CD4-positive, alpha-beta T cell treated with Interleukin-17A for 1 hour (primary cell): Measurements from ENCODE around the gene SPSB3.

ENCODE experiments used
- DNase-seq: peaks from one replicate; pipeline ENCODE4 v3.0.0-alpha.2; 2020

SPSB3 gene

GRCh38 chr16:1773703-1774447 lies 8.5 kb downstream of the SPSB3 start:
- no peak for DNase-seq

- DNase-seq: peak; percentile 85
Measured at GRCh38 chr16:1772908-1773702, 9.3 kb downstream of the SPSB3 start, which contains the start of gene MRPS34. Gene MRPS34, minus strand, starts transcription at chr16:1773134. Its CDS starts 15 bp downstream, at chr16:1773119.

- DNase-seq: peak; percentile 33
Measured at GRCh38 chr16:1772362-1772907, 9.9 kb downstream of the SPSB3 start, which contains the start of gene EME2. Gene EME2, plus strand, starts transcription at chr16:1772810. Its CDS starts 418 bp downstream, at chr16:1773228.

GRCh38 chr16:1771864-1772361 lies 10.5 kb downstream of the SPSB3 start:
- DNase-seq: no peak

- peak; percentile 75 for DNase-seq
Measured at GRCh38 chr16:1771188-1771863, 11.0 kb downstream of the SPSB3 start, which contains the start of gene NME3. Gene NME3, minus strand, starts transcription at chr16:1771543. Its CDS starts 9 bp downstream, at chr16:1771534.

GRCh38 chr16:1770328-1771187 lies 11.8 kb downstream of the SPSB3 start:
- DNase-seq: peak; percentile 64

- no peak for DNase-seq
Measured at GRCh38 chr16:1769402-1770300, 12.7 kb downstream of the SPSB3 start.

GRCh38 chr16:1768767-1769401 lies 13.5 kb downstream of the SPSB3 start:
- no peak for DNase-seq

- no peak for DNase-seq
Measured at GRCh38 chr16:1768061-1768766, 14.2 kb downstream of the SPSB3 start.

- DNase-seq: no peak
Measured at GRCh38 chr16:1767116-1767994, 15.0 kb downstream of the SPSB3 start.

GRCh38 chr16:1766701-1767100 lies 15.7 kb downstream of the SPSB3 start:
- DNase-seq: no peak

- no peak for DNase-seq
Measured at GRCh38 chr16:1766231-1766630, 16.1 kb downstream of the SPSB3 start.

- DNase-seq: no peak
Measured at GRCh38 chr16:1765826-1766225, 16.5 kb downstream of the SPSB3 start.

- DNase-seq: no peak
Measured at GRCh38 chr16:1764971-1765370, 17.4 kb downstream of the SPSB3 start.

GRCh38 chr16:1763521-1764511 lies 18.6 kb downstream of the SPSB3 start:
- DNase-seq: no peak

- no peak for DNase-seq
Measured at GRCh38 chr16:1762879-1763520, 19.4 kb downstream of the SPSB3 start.
